Neural cell (in vitro differentiated cells): ENCODE results near the gene ZDHHC5. TPM values are rescaled to one million over a fixed set of nuclear protein-coding genes. Genes with fewer than 3 reads are reported as not detected.

Experiments used
- H2AFZ ChIP-seq: fragments of 200-600, 300-800 bp; sonication (generic), shearing (Covaris generic); 2 replicates; pipeline ENCODE4 v1.6.0; 2014; ENCODE audit warnings: low read depth, mild to moderate bottlenecking, antibody characterized with exemption, low read length, moderate library complexity
- H3F3A ChIP-seq: fragments of 200-600 bp; shearing (Covaris generic); 2 replicates; pipeline ENCODE4 v1.6.1; 2016; ENCODE audit warnings: mild to moderate bottlenecking, moderate library complexity, mixed read lengths, antibody characterized with exemption, low read length; ENCODE audit not compliant: insufficient read depth, poor library complexity, severe bottlenecking
- H3K27ac ChIP-seq: fragments of 200-600, 300-800 bp; sonication (generic), shearing (Covaris generic); 2 replicates; pipeline ENCODE4 v1.5.1; 2014; ENCODE audit warnings: mild to moderate bottlenecking, low read length, moderate library complexity
- H3K27me3 ChIP-seq: fragments of 300-800, 200-600 bp; sonication (generic), shearing (Covaris generic); 2 replicates; pipeline ENCODE4 v1.6.0; 2014; ENCODE audit warnings: mild to moderate bottlenecking, low read depth, low read length, moderate library complexity; ENCODE audit not compliant: insufficient read depth
- H3K36me3 ChIP-seq: fragments of 300-800, 200-600 bp; sonication (generic), shearing (Covaris generic); 2 replicates; pipeline ENCODE4 v1.5.1; 2014; ENCODE audit warnings: mild to moderate bottlenecking, antibody characterized with exemption, low read length, moderate library complexity; ENCODE audit not compliant: insufficient read depth
- H3K4me2 ChIP-seq: fragments of 300-800, 200-600 bp; sonication (generic), shearing (Covaris generic); 2 replicates; pipeline ENCODE4 v1.6.0; 2014; ENCODE audit warnings: mild to moderate bottlenecking, low read length
- H3K4me3 ChIP-seq: fragments of 300-800, 200-600 bp; sonication (generic), shearing (Covaris generic); 2 replicates; pipeline ENCODE4 v1.5.1; 2014; ENCODE audit warnings: mild to moderate bottlenecking, low read length, moderate library complexity
- H3K79me2 ChIP-seq: fragments of 200-600 bp; shearing (Covaris generic); replicated peaks from 2 replicates; pipeline ENCODE4 v1.6.0; 2014; ENCODE audit warnings: mild to moderate bottlenecking, low read length, moderate library complexity; ENCODE audit not compliant: insufficient read depth
- H3K9ac ChIP-seq: fragments of 300-800, 200-600 bp; sonication (generic), shearing (Covaris generic); 2 replicates; pipeline ENCODE4 v1.6.1; 2016; ENCODE audit warnings: mild to moderate bottlenecking, low read length, mixed read lengths
- H3K9me2 ChIP-seq: fragments of 200-600 bp; shearing (Covaris generic); 2 replicates; pipeline ENCODE4 v1.6.1; 2016; ENCODE audit warnings: mild to moderate bottlenecking, low read length, mixed read lengths; ENCODE audit not compliant: insufficient read depth
- H3K9me3 ChIP-seq: fragments of 200-600, 300-800 bp; sonication (generic), shearing (Covaris generic); 2 replicates; pipeline ENCODE4 v1.6.1; 2016; ENCODE audit warnings: mild to moderate bottlenecking, mixed run types, low read length, moderate library complexity, mixed read lengths
- H4K20me1 ChIP-seq: fragments of 200-600 bp; shearing (Covaris generic); 2 replicates; pipeline ENCODE4 v1.6.1; 2016; ENCODE audit warnings: mild to moderate bottlenecking, mixed run types; ENCODE audit not compliant: insufficient read depth
- CTCF ChIP-seq: fragments of 450-650 bp; IDR thresholded peaks from 2 replicates; pipeline ENCODE4 v1.5.1; 2014; ENCODE audit warnings: antibody characterized with exemption, mild to moderate bottlenecking, moderate library complexity; ENCODE audit not compliant: poor library complexity, severe bottlenecking
- EP300 ChIP-seq: fragments of 450-650 bp; conservative IDR thresholded peaks from 2 replicates; pipeline ENCODE4 v1.6.1; 2014; ENCODE audit warnings: antibody characterized with exemption, mild to moderate bottlenecking, moderate library complexity; ENCODE audit not compliant: poor library complexity, severe bottlenecking
- EZH2 ChIP-seq: fragments of 200-600, 300-800 bp; shearing (Covaris generic), sonication (generic); IDR thresholded peaks from 2 replicates; pipeline ENCODE4 v1.6.1; 2014; ENCODE audit warnings: antibody characterized with exemption, low read length, borderline replicate concordance, mild to moderate bottlenecking; ENCODE audit not compliant: insufficient read depth, poor library complexity, severe bottlenecking
- MXI1 ChIP-seq: fragments of 450-650 bp; conservative IDR thresholded peaks from 2 replicates; pipeline ENCODE4 v1.6.1; 2014; ENCODE audit warnings: antibody characterized with exemption, mild to moderate bottlenecking; ENCODE audit not compliant: poor library complexity, severe bottlenecking
- POLR2AphosphoS5 ChIP-seq: IDR thresholded peaks from 2 replicates; pipeline ENCODE4 v1.6.1; 2012
- RAD21 ChIP-seq: fragments of 450-650 bp; conservative IDR thresholded peaks from 2 replicates; pipeline ENCODE4 v1.6.1; 2014; ENCODE audit warnings: antibody characterized with exemption, mild to moderate bottlenecking, moderate library complexity
- REST ChIP-seq: IDR thresholded peaks from 2 replicates; pipeline ENCODE4 v1.6.1; 2012; ENCODE audit warnings: borderline replicate concordance
- SMC3 ChIP-seq: fragments of 450-650 bp; conservative IDR thresholded peaks from 2 replicates; pipeline ENCODE4 v1.6.1; 2014; ENCODE audit warnings: antibody characterized with exemption, mild to moderate bottlenecking, moderate library complexity; ENCODE audit not compliant: poor library complexity
- TAF1 ChIP-seq: IDR thresholded peaks from 2 replicates; pipeline ENCODE4 v1.6.1; 2012; ENCODE audit warnings: low read depth
- polyA plus RNA-seq: library from polyadenylated mRNA; depleted of rRNA; stranded (reverse); fragments of >200 nt; gene quantifications from 2 replicates; pipeline ENCODE4 v1.2.3, GENCODE V29; 2014

The ZDHHC5 gene
- polyA plus RNA-seq, 1 donor from 2014 or later: 15.8 TPM

- H4K20me1 ChIP-seq: no peaks in the 10 kb centered on the region
- H3K36me3 ChIP-seq: no peaks in the 10 kb centered on the region
- H3K27me3 ChIP-seq: no peaks in the 10 kb centered on the region
- TF ChIP-seq TAF1: no peak
- no peak for TF ChIP-seq MXI1
- no peak for TF ChIP-seq CTCF
- no peak for TF ChIP-seq SMC3
- TF ChIP-seq REST: no peak
- TF ChIP-seq POLR2AphosphoS5: no peak
- TF ChIP-seq RAD21: no peak
- TF ChIP-seq EP300: no peak
- TF ChIP-seq EZH2: no peak
- H3K27ac ChIP-seq: no peak overlapping the region
- H3K79me2 ChIP-seq: no peaks in the 10 kb centered on the region
- no peak overlapping the region for H3K4me3 ChIP-seq
- H3F3A ChIP-seq: no peaks in the 10 kb centered on the region
- no peak overlapping the region for H2AFZ ChIP-seq
- H3K9me2 ChIP-seq: no peaks in the 10 kb centered on the region
- H3K4me2 ChIP-seq: no peak overlapping the region
- H3K9me3 ChIP-seq: no peaks in the 10 kb centered on the region
- H3K9ac ChIP-seq: no peak overlapping the region
Measured at GRCh38 chr11:57622263-57622662, 45.7 kb upstream of the ZDHHC5 start.

- H3K9me2 ChIP-seq: no peaks in the 10 kb centered on the region
- TF ChIP-seq SMC3: no peak
- TF ChIP-seq MXI1: no peak
- TF ChIP-seq CTCF: no peak
- no peak for TF ChIP-seq POLR2AphosphoS5
- TF ChIP-seq REST: no peak
- no peak for TF ChIP-seq TAF1
- TF ChIP-seq RAD21: no peak
- no peak for TF ChIP-seq EP300
- no peak for TF ChIP-seq EZH2
- no peak overlapping the region for H3K4me2 ChIP-seq
- H4K20me1 ChIP-seq: no peaks in the 10 kb centered on the region
- H3K9ac ChIP-seq: no peak overlapping the region
- H2AFZ ChIP-seq: no peak overlapping the region
- H3K4me3 ChIP-seq: no peak overlapping the region
- H3K27me3 ChIP-seq: no peaks in the 10 kb centered on the region
- H3K9me3 ChIP-seq: no peaks in the 10 kb centered on the region
- H3F3A ChIP-seq: no peaks in the 10 kb centered on the region
- no peaks in the 10 kb centered on the region for H3K36me3 ChIP-seq
- no peak overlapping the region for H3K27ac ChIP-seq
- no peaks in the 10 kb centered on the region for H3K79me2 ChIP-seq
Measured at GRCh38 chr11:57624864-57625263, 43.0 kb upstream of the ZDHHC5 start.
